KBM-7 (cell line): ENCODE results near the gene PCBD1.
"Not testable (repeated sequence)": the region's sequence is repeated elsewhere in the genome, so short reads cannot be mapped to it uniquely, and the experiment has no call there.

Source experiments
- DNase-seq: peaks from one replicate; pipeline ENCODE4 v3.0.0-alpha.2; 2015
- in situ Hi-C: fragments of 300-500 bp; cut with MboI; formaldehyde crosslinking; loops from 2 replicates; pipeline ENCODE4 v1.14.3; 2020; ENCODE audit warnings: low sequenced_read_pairs, low pct_unique_long_range_greater_than_20kb, mixed read lengths

Gene PCBD1

DNA sequence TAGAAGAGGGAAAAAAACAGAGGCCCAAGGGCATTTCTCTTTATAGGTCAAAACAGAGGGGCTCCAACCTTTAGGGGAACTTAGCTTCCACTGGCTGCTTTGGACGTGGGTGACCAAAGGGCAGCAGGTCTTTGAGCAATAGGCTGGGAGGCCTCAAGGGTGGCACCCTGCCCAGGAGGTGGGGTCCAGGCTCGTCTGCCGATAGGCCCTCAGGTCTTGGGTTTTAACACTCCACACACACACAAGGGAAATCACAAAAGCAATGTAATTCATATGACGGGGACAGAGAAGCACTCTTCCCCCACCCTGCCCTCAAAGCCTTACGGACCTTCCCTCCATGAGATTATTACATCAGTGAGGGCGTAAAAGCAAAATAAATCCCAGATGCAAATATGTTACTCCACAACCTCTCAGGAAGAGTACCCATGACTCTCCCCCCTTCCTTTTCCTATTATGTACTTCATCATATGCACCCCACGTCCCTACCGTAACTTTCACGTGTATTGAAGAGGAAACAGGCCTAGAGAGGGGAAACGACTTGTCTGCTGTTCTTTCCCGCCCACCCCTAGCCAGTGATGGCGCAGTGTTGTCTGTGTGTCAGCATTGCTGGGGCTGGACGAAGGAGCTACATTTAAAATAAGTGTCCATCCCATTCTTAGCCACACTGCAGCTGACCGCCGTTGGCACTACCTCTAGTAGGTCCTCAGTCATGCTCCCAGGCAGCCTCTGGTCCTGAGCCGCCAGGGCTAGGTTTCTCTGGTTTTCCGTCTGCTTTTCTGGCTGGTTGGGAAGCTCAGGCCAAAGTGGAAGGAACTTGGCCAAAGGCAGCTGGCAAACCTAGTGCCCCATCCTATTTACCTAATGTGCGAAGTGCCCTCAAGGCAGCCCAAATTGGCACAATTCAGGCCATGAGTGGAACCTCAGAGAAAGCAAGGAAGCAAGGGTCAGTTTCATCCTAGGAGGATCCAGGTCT is 2.1 kb downstream of the PCBD1 start:
- DNase-seq, result no peak
- in situ Hi-C loops, result no loop called here

GRCh38 chr10:70885481-70885880 is 2.9 kb downstream of the PCBD1 start:
- in situ Hi-C loops, result no loop called here
- no peak for DNase-seq

DNA sequence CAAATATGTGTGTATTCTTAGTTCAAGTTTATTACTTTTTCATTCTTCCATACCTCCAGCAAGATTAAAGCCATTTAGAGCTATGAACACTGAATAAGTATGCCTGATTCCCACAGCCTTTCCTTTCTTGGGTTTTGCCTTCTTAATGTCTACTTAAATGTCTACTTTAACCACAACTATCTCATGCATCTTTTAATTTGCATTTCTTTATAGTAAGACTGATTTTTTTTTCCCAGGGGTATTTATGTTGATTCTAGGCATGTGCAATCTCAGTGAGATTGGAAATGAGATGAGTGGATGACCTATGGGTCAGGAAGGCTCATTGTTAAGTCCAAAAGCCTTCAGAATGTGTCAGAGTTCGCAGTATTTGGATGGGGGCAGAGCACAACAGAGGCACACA is 3.6 kb downstream of the PCBD1 start:
- no peak for DNase-seq
- in situ Hi-C loops, result no loop called here

- in situ Hi-C loops, result no loop called here
- DNase-seq, result peak; percentile 88
Measured at GRCh38 chr10:70880077-70880534, 8.3 kb downstream of the PCBD1 start.

GRCh38 chr10:70879207-70879606 is 9.2 kb downstream of the PCBD1 start:
- DNase-seq, result no peak
- in situ Hi-C loops, result loop anchor here (10.0 kb wide), 1 partner anchor 64 kb away; the partner anchor contains the start of gene SGPL1

GRCh38 chr10:70874061-70874460 is 14.3 kb downstream of the PCBD1 start:
- DNase-seq, result no peak
- in situ Hi-C loops, result loop anchor here (10.0 kb wide), 1 partner anchor 59 kb away; the partner anchor contains the start of gene SGPL1

GRCh38 chr10:70872291-70872690 is 16.1 kb downstream of the PCBD1 start:
- in situ Hi-C loops, result loop anchor here (10.0 kb wide), 1 partner anchor 57 kb away; the partner anchor contains the start of gene SGPL1
- no peak for DNase-seq

GRCh38 chr10:70866424-70866823 is 21.9 kb downstream of the PCBD1 start:
- in situ Hi-C loops, result no loop called here
- no peak for DNase-seq

DNA sequence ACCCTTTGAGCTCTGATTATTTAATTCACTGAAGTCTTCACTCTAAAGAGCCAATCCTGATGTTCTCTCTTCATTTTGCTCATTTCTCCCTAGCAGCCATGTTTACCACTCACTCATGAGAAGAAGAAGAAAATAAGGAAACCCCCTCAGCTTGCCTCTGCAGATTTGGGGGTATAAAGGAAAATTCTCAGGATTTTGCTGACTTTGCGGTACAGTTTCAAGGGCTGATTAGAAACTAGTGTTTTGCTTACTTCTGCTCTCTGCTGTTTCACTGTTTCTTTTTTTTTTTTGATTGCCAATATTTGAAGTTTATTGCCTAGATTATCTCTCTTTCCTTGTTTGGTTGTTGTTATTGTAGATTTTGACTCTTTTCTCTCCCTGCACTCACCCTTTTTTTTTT is 23.4 kb downstream of the PCBD1 start:
- in situ Hi-C loops, result no loop called here
- DNase-seq, result no peak

DNA sequence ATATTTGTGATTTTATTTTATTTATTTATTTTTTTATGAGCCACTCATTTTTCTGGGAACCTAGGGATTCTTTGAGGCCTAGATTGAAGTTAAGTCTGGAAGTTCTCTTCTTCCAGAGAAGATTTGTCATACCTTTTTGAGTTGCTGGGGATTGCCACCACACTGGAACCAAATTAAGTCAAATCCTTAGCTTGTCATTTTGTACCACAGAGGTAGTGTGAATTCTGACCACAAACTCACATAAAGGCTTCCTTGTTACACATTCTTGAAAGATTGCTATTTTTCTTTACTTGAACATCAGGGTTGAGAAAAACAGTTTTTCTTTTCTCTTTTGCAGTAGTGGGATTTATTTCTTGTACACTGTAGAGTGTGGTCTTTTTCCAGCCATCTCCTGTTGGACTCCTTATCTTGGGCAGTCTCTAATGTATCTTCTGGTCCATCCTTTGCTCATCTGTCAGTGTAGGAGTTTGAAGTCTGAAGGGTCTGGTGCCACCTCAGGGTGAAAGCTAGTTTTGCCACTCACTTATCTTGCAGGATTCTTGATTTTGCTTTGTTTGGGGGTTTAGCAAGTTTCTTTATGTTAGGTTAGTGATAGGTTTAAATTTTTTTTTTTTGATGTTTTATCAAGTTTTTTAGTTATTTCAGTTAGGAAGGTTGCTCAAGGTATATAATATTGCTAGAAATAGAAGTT is 24.8 kb downstream of the PCBD1 start:
- in situ Hi-C loops, result no loop called here
- DNase-seq, result no peak

GRCh38 chr10:70861495-70862197 is 26.7 kb downstream of the PCBD1 start:
- in situ Hi-C loops, DNase-seq: not testable (repeated sequence)

GRCh38 chr10:70858759-70859158 is 29.6 kb downstream of the PCBD1 start:
- no peak for DNase-seq
- in situ Hi-C loops, result no loop called here

- in situ Hi-C loops, result no loop called here
- no peak for DNase-seq
Measured at GRCh38 chr10:70856454-70856853, 31.9 kb downstream of the PCBD1 start.

- no peak for DNase-seq
- in situ Hi-C loops, result no loop called here
Measured at GRCh38 chr10:70853457-70853856, 34.9 kb downstream of the PCBD1 start.

DNA sequence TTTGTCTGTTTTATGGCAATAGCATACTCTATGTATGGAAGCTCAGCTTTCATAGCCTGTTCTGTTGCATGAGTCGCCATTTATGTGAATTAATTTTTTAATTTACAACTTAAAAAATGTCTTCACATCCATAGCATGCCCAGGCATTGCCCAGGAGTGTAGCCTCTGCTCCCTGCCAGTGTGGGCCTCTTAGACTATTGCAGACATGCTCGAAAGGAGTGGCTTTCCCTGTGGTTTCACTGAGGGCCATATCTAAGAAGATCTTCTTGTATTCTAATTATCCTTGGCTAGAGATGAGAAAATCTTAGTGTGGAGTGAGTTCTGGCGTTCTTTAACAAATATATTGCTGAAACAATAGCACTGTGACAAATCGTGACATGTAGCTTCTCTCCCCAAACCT is 35.3 kb downstream of the PCBD1 start:
- in situ Hi-C loops, result no loop called here
- DNase-seq, result no peak

DNA sequence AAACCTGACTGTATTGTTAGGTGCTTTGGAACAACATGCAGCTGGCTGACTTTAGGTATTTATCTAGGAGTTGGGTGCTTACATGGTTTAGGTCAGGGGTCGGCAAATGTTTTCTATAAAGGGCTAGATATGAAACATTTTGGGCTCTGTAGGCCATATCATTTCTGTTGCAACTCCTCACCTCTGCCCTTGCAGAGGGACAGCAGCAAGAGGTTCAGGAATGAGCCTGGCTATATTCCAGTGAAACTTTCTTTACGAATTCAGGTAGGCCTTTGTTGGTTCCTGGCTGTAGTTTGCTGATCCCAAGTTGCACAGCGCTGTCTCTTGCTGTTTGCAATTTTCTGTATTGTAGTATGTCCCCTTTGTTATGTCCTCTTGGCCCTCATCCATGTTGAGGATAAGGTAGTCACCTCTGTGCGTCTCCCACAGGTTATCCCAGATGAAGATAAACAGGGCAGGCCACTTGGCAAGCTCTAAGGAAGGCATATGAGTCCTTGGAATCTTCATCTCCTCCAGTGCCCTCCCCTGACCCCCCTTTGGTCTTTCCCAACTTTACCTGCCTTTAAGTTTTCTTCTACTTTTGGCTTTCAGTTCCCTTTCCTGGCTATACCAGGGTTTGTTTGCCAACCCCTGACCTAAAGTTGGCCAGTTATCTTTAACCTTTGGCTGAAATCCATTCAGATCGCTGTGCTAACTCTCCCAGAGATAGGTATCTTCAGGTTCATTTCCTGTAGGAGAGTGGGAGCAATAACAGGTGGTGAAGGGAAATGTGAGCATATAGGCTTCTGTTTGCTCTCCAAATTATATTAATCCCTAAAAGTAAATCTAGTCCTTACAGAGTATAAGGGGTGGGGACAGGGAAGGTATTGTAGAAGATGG is 36.5 kb downstream of the PCBD1 start:
- in situ Hi-C loops, result no loop called here
- DNase-seq, result no peak

GRCh38 chr10:70850097-70850496 is 38.3 kb downstream of the PCBD1 start:
- DNase-seq, result no peak
- in situ Hi-C loops, result no loop called here

- in situ Hi-C loops, result no loop called here
- no peak for DNase-seq
Measured at GRCh38 chr10:70849582-70850016, 38.8 kb downstream of the PCBD1 start.
